B cell (primary cell): ENCODE data around the gene MAGI2.

ENCODE experiments used
- EZH2 ChIP-seq: IDR thresholded peaks from 2 replicates; pipeline ENCODE4 v1.6.1; 2012; ENCODE audit warnings: borderline replicate concordance, low read depth, mild to moderate bottlenecking, moderate library complexity, low read length; ENCODE audit not compliant: insufficient read depth, poor library complexity, severe bottlenecking
- TF ChIP-seq, protein P1 (sequence below): fragments of 200-600 bp; IDR thresholded peaks from one replicate; pipeline ENCODE4 v1.8.0; 2022; ENCODE audit warnings: antibody characterized with exemption, mild to moderate bottlenecking

DNA sequence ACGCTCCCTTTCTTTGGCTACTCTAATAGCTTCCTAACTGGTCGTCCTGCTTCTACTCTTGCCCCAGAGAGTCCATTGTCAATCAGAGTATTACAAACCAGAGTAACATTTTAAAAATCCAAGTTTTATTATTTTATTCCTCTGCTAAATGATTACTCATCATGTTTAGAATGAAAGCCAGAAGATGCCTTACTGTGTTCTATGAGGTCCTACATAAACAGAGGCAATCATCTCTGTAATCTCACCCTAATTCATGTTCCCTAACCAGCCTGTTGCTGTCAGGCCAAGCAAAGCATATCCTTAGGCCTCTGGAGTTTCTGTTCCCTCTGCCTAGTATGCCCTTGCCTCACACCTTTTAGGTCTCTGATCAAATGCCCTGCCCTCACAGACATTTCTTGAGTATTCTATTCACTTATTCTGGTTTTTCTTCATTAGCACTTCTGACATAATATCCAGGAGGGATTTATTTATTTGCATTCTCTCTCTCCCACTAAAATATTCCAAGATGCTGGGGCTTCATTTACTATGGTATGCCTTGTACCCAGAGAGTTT is 1157.3 kb downstream of the MAGI2 start:
- TF ChIP-seq EZH2: no peak
- TF ChIP-seq, protein P1, sequence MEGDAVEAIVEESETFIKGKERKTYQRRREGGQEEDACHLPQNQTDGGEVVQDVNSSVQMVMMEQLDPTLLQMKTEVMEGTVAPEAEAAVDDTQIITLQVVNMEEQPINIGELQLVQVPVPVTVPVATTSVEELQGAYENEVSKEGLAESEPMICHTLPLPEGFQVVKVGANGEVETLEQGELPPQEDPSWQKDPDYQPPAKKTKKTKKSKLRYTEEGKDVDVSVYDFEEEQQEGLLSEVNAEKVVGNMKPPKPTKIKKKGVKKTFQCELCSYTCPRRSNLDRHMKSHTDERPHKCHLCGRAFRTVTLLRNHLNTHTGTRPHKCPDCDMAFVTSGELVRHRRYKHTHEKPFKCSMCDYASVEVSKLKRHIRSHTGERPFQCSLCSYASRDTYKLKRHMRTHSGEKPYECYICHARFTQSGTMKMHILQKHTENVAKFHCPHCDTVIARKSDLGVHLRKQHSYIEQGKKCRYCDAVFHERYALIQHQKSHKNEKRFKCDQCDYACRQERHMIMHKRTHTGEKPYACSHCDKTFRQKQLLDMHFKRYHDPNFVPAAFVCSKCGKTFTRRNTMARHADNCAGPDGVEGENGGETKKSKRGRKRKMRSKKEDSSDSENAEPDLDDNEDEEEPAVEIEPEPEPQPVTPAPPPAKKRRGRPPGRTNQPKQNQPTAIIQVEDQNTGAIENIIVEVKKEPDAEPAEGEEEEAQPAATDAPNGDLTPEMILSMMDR: no peak
